ENCODE results near the gene B9D2. TPM values are rescaled to one million over a fixed set of nuclear protein-coding genes. Genes with fewer than 3 reads are reported as not detected.
A peak's percentile ranks its signal among the peaks of the same experiment; 100 is the strongest.

The B9D2 gene
- total RNA-seq, 1 donor from 2014 or later, result 4.6 TPM

DNA sequence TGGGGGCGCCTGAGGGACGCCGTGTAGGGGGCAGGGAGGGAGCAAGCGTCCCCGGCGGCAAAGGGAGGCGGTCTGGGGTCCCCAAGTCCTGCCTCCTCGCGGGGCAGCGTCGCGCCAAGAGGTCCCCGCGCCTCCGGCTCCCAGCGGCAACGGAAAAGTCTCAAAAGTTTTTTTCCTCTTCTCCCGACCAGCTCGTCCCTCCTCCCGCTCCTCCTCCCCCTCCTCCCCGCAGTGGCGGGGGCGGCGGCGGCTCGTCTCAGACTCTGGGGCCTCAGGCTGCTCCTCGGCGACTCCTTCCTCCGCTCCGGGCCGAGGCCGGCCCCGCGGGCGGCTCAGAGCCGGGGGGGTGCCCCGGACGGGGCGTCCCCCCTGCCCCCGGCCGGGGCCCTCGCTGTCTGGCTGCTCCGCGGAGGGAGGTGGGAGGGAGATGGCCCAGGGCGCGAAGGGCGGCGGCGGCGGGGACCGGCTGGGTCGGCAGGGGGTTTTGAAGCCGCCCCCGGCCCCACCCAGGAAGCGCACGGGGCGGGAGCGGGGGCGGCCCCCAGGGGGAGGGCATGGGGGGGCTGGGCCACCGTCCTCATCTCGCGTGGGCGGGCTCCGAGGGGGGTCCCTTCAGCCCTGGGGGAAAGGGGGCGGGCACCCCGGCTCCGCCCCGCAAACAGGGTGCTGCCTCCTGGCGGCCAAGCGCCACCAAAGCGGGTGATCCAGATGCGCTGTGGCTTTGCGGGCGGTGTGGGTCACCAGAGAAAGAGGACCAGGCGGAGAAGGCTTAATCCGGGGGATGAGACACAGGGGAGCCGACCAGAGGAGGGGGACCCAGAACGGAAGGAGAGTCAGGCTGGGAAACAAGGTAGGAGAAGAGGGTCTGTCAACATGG lies 10.2 kb downstream of the B9D2 start, which contains the start of gene TGFB1:
TGFB1 (minus strand) TSS at position 457 of the 877 bp plus-strand sequence. CDS start 878 bp downstream, outside the sequence.
- H3K4me1 Mint-ChIP-seq (ENCODE audit: unreplicated experiment), result peaks cover 25% of the 10 kb centered on the region
- no peaks in the 10 kb centered on the region for H3K9me3 Mint-ChIP-seq (ENCODE audit: unreplicated experiment)
- H3K27ac Mint-ChIP-seq (ENCODE audit: unreplicated experiment), result peak within 1 kb of the TSS; percentile 91
- peak; percentile 96 for DNase-seq (ENCODE audit: extremely low spot score, unreplicated experiment)
- peak within 1 kb of the TSS; percentile 97 for H3K4me3 Mint-ChIP-seq (ENCODE audit: unreplicated experiment)
- TF ChIP-seq, protein P1, sequence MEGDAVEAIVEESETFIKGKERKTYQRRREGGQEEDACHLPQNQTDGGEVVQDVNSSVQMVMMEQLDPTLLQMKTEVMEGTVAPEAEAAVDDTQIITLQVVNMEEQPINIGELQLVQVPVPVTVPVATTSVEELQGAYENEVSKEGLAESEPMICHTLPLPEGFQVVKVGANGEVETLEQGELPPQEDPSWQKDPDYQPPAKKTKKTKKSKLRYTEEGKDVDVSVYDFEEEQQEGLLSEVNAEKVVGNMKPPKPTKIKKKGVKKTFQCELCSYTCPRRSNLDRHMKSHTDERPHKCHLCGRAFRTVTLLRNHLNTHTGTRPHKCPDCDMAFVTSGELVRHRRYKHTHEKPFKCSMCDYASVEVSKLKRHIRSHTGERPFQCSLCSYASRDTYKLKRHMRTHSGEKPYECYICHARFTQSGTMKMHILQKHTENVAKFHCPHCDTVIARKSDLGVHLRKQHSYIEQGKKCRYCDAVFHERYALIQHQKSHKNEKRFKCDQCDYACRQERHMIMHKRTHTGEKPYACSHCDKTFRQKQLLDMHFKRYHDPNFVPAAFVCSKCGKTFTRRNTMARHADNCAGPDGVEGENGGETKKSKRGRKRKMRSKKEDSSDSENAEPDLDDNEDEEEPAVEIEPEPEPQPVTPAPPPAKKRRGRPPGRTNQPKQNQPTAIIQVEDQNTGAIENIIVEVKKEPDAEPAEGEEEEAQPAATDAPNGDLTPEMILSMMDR (IDR thresholded peaks at IDR 0.05), result peak; percentile 96
- H3K27me3 Mint-ChIP-seq (ENCODE audit: unreplicated experiment), result no peaks in the 10 kb centered on the region
- H3K36me3 Mint-ChIP-seq (ENCODE audit: unreplicated experiment), result no peaks in the 10 kb centered on the region

DNA sequence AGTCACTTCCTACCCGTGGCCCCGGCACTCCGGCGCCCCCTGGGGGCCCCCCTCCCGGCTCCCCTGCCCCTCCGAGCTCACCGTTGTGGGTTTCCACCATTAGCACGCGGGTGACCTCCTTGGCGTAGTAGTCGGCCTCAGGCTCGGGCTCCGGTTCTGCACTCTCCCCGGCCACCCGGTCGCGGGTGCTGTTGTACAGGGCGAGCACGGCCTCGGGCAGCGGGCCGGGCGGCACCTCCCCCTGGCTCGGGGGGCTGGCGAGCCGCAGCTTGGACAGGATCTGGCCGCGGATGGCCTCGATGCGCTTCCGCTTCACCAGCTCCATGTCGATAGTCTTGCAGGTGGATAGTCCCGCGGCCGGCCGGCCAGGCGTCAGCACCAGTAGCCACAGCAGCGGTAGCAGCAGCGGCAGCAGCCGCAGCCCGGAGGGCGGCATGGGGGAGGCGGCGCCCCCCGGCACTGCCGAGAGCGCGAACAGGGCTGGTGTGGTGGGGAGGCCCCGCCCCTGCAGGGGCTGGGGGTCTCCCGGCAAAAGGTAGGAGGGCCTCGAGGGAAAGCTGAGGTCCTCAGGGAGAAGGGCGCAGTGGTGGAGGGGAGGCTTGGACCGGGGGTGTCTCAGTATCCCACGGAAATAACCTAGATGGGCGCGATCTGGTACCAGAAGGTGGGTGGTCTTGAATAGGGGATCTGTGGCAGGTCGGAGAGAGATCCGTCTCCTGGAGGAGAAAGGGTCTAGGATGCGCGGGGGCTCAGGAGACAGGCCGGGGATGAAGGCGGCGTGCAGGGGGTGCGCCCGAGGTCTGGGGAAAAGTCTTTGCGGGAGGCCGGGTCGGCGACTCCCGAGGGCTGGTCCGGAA lies 11.1 kb downstream of the B9D2 start:
- DNase-seq (ENCODE audit: extremely low spot score, unreplicated experiment), result peak; percentile 88
- peaks cover 3% of the 10 kb centered on the region for H3K36me3 Mint-ChIP-seq (ENCODE audit: unreplicated experiment)
- TF ChIP-seq, protein P1 (IDR thresholded peaks at IDR 0.05), result peak; percentile 61
- peak overlapping the region; percentile 92 for H3K27ac Mint-ChIP-seq (ENCODE audit: unreplicated experiment)
- H3K27me3 Mint-ChIP-seq (ENCODE audit: unreplicated experiment), result no peaks in the 10 kb centered on the region
- peaks cover 27% of the 10 kb centered on the region for H3K4me1 Mint-ChIP-seq (ENCODE audit: unreplicated experiment)
- peak overlapping the region; percentile 97 for H3K4me3 Mint-ChIP-seq (ENCODE audit: unreplicated experiment)
- no peaks in the 10 kb centered on the region for H3K9me3 Mint-ChIP-seq (ENCODE audit: unreplicated experiment)

DNA sequence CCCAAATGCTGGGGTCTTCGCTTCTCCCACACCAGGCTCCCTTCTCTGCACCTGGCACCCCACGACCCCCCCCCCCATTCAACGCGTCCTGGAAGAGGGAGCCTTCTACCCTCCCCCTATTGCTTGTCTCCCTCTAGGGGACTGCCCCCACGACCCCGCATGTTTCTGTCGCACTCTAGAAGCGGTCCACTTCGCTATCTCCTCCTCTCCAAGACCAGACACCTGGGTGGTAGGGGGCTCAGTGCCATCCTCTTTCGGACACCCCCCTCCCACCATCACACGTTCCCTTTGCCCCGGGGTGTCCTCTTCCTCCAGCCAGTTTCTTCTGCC lies 11.7 kb downstream of the B9D2 start:
- peak overlapping the region; percentile 92 for H3K27ac Mint-ChIP-seq (ENCODE audit: unreplicated experiment)
- no peak for DNase-seq (ENCODE audit: extremely low spot score, unreplicated experiment)
- H3K4me3 Mint-ChIP-seq (ENCODE audit: unreplicated experiment), result peak overlapping the region; percentile 97
- peaks cover 3% of the 10 kb centered on the region for H3K36me3 Mint-ChIP-seq (ENCODE audit: unreplicated experiment)
- no peaks in the 10 kb centered on the region for H3K27me3 Mint-ChIP-seq (ENCODE audit: unreplicated experiment)
- H3K9me3 Mint-ChIP-seq (ENCODE audit: unreplicated experiment), result no peaks in the 10 kb centered on the region
- TF ChIP-seq, protein P1 (IDR thresholded peaks at IDR 0.05), result no peak
- peaks cover 27% of the 10 kb centered on the region for H3K4me1 Mint-ChIP-seq (ENCODE audit: unreplicated experiment)

DNA sequence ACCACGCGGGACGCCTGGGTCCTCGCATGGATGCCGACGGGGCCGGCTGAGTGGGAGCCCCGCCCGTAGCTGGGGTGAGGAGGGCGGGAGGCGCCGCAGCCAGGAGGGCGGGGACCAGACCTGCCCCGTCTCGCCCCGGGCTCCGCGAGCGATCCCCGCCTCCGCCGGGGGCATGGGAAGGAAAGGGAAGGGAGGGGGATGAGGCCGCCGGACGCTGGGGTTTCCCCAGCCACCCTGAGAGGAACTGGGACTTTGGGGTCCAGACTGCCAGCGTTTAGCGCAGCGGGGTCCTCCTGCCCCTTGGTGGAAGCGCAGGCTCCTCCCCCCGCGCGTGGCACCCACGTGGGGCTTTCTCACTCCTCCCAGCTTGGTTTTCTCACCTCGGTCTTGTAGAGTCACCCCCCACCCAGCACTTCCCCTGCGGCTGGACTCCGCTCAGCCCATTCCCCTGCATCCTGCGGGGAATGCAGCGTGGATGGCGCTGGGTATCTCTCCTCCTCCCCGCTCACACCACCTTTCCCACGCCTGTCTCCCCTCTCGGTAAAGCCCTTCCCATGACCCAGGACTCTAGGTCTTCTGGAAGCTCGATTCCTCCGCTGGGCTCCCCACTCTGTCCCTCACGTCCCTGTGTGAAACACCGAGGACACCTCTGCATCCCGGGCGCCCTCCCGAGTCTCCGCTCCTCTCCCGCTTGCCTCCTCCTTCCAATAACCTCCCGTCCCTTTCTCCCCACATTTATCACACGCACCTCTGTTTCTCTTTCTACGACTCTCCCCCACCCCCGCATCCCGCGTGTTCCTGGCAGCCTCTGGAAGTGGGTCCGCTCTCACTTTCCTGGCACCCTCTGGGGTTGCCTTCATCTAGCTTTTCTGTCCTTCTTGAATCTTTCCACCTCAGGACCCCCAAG lies 12.4 kb downstream of the B9D2 start:
- Mint-ChIP-seq H3K27me3 (ENCODE audit: unreplicated experiment) (no peaks in the 10 kb centered on the region), H3K36me3 (ENCODE audit: unreplicated experiment) (peaks cover 6% of the 10 kb centered on the region), H3K4me1 (ENCODE audit: unreplicated experiment) (peaks cover 27% of the 10 kb centered on the region), H3K27ac (ENCODE audit: unreplicated experiment) (peak overlapping the region; percentile 92), H3K4me3 (ENCODE audit: unreplicated experiment) (peak overlapping the region; percentile 97), H3K9me3 (ENCODE audit: unreplicated experiment) (no peaks in the 10 kb centered on the region)
- peak; percentile 88 for DNase-seq (ENCODE audit: extremely low spot score, unreplicated experiment)
- TF ChIP-seq, protein P1 (IDR thresholded peaks at IDR 0.05), result no peak

Data from osteocyte (in vitro differentiated cells).